ENCODE results near the gene ZNF440. TPM values are rescaled to one million over a fixed set of nuclear protein-coding genes. Genes with fewer than 3 reads are reported as not detected.

Gene ZNF440
- total and polyA plus RNA-seq, 10 of the 15 experiments (the other 5 are each of a cell fraction or from before 2014, with no cell fraction given): 1.3 to 8.9 (median 3.8) TPM

DNA sequence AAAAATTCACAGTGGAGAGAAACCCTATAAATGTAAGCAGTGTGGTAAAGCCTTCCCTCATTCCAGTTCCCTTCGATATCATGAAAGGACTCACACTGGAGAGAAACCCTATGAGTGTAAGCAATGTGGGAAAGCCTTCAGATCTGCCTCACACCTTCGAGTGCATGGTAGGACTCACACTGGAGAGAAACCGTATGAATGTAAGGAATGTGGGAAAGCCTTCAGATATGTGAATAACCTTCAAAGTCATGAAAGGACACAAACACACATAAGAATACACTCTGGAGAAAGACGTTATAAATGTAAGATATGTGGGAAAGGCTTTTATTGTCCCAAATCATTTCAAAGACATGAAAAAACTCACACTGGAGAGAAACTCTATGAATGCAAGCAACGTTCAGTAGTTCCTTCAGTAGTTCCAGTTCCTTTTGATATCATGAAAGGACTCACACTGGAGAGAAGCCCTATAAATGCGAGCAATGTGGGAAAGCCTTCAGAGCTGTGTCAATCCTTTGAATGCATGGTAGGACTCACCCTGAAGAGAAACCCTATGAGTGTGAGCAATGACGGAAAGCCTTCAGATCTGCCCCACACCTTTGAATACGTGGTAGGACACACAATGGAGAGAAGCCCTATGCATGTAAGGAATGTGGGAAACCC is 18.3 kb downstream of the ZNF440 start:
- Histone ChIP-seq H3K36me3 (ENCODE audit: control insufficient read depth in 2 of 2, insufficient read depth in 2 of 2, low read length in 1 of 2) (peaks cover 1 to 16% of the 10 kb centered on the region in 2 experiments; a peak in 1 of 4 replicates), H3K27me3 (replicated peaks in 1 of 2; ENCODE audit: control insufficient read depth in 2 of 2, insufficient read depth in 2 of 2, low read length in 1 of 2) (no peaks in the 10 kb centered on the region), H2AFZ (ENCODE audit: control insufficient read depth, low read depth, low read length) (no peak overlapping the region), H3K79me2 (ENCODE audit: control insufficient read depth, insufficient read depth, low read length) (no peaks in the 10 kb centered on the region), H4K20me1 (ENCODE audit: control insufficient read depth, insufficient read depth) (no peaks in the 10 kb centered on the region), H3K4me2 (ENCODE audit: control insufficient read depth, insufficient read depth) (no peak overlapping the region), H3K4me3 (no peak overlapping the region), H3K9ac (ENCODE audit: control insufficient read depth, insufficient read depth, low read length) (no peak overlapping the region), H3K27ac (ENCODE audit: control insufficient read depth, insufficient read depth) (no peak overlapping the region), H3K4me1 (ENCODE audit: control insufficient read depth, insufficient read depth, low read length) (no peaks in the 10 kb centered on the region), H3K9me3 (replicated peaks; ENCODE audit: control insufficient read depth, insufficient read depth, low read length) (peaks cover 35% of the 10 kb centered on the region)
- in situ Hi-C loops (cut with MboI) (no loop called here), intact Hi-C loops (cut with micrococcal nuclease; ENCODE audit: unreplicated experiment) (no loop called here)
- 98% methylated on average over 8 of the region's 8 CpGs for WGBS (ENCODE audit: insufficient coverage, insufficient replicate concordance, low lambda C conversion rate, missing lambda C conversion rate)
- no TSS peak for BruUV-seq (replicated peaks)
- ChIA-PET POLR2A (no interaction called here), RAD21 (ENCODE audit: unreplicated experiment) (no interaction called here), CTCF (no interaction called here), SMC1A (ENCODE audit: uncharacterized antibody, unreplicated experiment) (no interaction called here)
- DNase-seq (ENCODE audit: low read depth, low spot score) (no peak), ATAC-seq (no peak), FAIRE-seq (no peak)
- TF ChIP-seq SREBF2 (IDR thresholded peaks at IDR 0.05; ENCODE audit: low read length) (no peak), BACH1 (IDR thresholded peaks at IDR 0.05; ENCODE audit: borderline replicate concordance) (no peak), TCF7 (IDR thresholded peaks at IDR 0.05; ENCODE audit: borderline replicate concordance) (no peak), DPF2 (IDR thresholded peaks at IDR 0.05) (no peak), TCF3 (IDR thresholded peaks at IDR 0.05; ENCODE audit: borderline replicate concordance, insufficient read depth, low read depth, low read length) (no peak), POLR2AphosphoS2 (IDR thresholded peaks at IDR 0.05; ENCODE audit: low read depth, low read length) (no peak), SPI1 (IDR thresholded peaks at IDR 0.05; ENCODE audit: borderline replicate concordance, insufficient read depth, low read depth, low read length) (no peak), POLR2AphosphoS5 (IDR thresholded peaks at IDR 0.05; ENCODE audit: low read length) (no peak), NR2F1 (conservative IDR thresholded peaks at IDR 0.05) (no peak), SMAD1 (IDR thresholded peaks at IDR 0.05; ENCODE audit: low read depth, partially characterized antibody) (no peak), KLF5 (IDR thresholded peaks at IDR 0.05; ENCODE audit: partially characterized antibody) (no peak)
- TF ChIP-seq, protein P1, sequence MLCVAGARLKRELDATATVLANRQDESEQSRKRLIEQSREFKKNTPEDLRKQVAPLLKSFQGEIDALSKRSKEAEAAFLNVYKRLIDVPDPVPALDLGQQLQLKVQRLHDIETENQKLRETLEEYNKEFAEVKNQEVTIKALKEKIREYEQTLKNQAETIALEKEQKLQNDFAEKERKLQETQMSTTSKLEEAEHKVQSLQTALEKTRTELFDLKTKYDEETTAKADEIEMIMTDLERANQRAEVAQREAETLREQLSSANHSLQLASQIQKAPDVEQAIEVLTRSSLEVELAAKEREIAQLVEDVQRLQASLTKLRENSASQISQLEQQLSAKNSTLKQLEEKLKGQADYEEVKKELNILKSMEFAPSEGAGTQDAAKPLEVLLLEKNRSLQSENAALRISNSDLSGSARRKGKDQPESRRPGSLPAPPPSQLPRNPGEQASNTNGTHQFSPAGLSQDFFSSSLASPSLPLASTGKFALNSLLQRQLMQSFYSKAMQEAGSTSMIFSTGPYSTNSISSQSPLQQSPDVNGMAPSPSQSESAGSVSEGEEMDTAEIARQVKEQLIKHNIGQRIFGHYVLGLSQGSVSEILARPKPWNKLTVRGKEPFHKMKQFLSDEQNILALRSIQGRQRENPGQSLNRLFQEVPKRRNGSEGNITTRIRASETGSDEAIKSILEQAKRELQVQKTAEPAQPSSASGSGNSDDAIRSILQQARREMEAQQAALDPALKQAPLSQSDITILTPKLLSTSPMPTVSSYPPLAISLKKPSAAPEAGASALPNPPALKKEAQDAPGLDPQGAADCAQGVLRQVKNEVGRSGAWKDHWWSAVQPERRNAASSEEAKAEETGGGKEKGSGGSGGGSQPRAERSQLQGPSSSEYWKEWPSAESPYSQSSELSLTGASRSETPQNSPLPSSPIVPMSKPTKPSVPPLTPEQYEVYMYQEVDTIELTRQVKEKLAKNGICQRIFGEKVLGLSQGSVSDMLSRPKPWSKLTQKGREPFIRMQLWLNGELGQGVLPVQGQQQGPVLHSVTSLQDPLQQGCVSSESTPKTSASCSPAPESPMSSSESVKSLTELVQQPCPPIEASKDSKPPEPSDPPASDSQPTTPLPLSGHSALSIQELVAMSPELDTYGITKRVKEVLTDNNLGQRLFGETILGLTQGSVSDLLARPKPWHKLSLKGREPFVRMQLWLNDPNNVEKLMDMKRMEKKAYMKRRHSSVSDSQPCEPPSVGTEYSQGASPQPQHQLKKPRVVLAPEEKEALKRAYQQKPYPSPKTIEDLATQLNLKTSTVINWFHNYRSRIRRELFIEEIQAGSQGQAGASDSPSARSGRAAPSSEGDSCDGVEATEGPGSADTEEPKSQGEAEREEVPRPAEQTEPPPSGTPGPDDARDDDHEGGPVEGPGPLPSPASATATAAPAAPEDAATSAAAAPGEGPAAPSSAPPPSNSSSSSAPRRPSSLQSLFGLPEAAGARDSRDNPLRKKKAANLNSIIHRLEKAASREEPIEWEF (IDR thresholded peaks at IDR 0.05; ENCODE audit: insufficient replicate concordance, low read depth, low read length): no peak
- TF ChIP-seq, protein P2, sequence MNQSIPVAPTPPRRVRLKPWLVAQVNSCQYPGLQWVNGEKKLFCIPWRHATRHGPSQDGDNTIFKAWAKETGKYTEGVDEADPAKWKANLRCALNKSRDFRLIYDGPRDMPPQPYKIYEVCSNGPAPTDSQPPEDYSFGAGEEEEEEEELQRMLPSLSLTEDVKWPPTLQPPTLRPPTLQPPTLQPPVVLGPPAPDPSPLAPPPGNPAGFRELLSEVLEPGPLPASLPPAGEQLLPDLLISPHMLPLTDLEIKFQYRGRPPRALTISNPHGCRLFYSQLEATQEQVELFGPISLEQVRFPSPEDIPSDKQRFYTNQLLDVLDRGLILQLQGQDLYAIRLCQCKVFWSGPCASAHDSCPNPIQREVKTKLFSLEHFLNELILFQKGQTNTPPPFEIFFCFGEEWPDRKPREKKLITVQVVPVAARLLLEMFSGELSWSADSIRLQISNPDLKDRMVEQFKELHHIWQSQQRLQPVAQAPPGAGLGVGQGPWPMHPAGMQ (IDR thresholded peaks at IDR 0.05; ENCODE audit: borderline replicate concordance): no peak
- TF ChIP-seq, protein P3, sequence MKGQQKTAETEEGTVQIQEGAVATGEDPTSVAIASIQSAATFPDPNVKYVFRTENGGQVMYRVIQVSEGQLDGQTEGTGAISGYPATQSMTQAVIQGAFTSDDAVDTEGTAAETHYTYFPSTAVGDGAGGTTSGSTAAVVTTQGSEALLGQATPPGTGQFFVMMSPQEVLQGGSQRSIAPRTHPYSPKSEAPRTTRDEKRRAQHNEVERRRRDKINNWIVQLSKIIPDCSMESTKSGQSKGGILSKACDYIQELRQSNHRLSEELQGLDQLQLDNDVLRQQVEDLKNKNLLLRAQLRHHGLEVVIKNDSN (IDR thresholded peaks at IDR 0.05; ENCODE audit: borderline replicate concordance, extremely low read length, insufficient read depth, low read depth, low read length): no peak
- TF ChIP-seq, protein P4, sequence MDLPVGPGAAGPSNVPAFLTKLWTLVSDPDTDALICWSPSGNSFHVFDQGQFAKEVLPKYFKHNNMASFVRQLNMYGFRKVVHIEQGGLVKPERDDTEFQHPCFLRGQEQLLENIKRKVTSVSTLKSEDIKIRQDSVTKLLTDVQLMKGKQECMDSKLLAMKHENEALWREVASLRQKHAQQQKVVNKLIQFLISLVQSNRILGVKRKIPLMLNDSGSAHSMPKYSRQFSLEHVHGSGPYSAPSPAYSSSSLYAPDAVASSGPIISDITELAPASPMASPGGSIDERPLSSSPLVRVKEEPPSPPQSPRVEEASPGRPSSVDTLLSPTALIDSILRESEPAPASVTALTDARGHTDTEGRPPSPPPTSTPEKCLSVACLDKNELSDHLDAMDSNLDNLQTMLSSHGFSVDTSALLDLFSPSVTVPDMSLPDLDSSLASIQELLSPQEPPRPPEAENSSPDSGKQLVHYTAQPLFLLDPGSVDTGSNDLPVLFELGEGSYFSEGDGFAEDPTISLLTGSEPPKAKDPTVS (IDR thresholded peaks at IDR 0.05; ENCODE audit: low read depth, low read length): no peak
